SK-N-SH (cell line): ENCODE results near the gene ERO1A. TPM values are rescaled to one million over a fixed set of nuclear protein-coding genes. Genes with fewer than 3 reads are reported as not detected.

Experiments used
- CTCF ChIA-PET: fragments of 300-600, 350-600 bp; formaldehyde crosslinking; extraction: SDS; loops from one replicate; lab custom pipeline; 2021; lab: Yijun Ruan, JAX
- POLR2A ChIA-PET: fragments of 350-600 bp; sonication (Branson Sonifier 250); formaldehyde crosslinking; extraction: SDS; loops from one replicate; lab custom pipeline; 2020; ENCODE audit warnings: antibody characterized with exemption, inconsistent platforms; lab: Yijun Ruan, JAX
- DNase-seq: peaks from one replicate; pipeline ENCODE4 v3.0.0; 2012
- H2AFZ ChIP-seq: fragments of 200-600 bp; sonication (generic); 2 replicates; pipeline ENCODE4 v1.8.1; 2016; ENCODE audit warnings: antibody characterized with exemption, mild to moderate bottlenecking, low read depth
- H3F3A ChIP-seq: fragments of 200-600 bp; sonication (generic); replicated peaks from 2 replicates; pipeline ENCODE3; 2016; ENCODE audit warnings: antibody characterized with exemption, mild to moderate bottlenecking; ENCODE audit not compliant: insufficient read depth
- H3K27ac ChIP-seq, 2 experiments: fragments of 200-500 bp in 1 of 2; fragments of 200-600 bp in 1 of 2; sonication (Bioruptor generic) in 1 of 2; sonication (generic), shearing (Covaris generic) in 1 of 2; 2 replicates each; pipeline versions ENCODE4 v1.5.1 to v1.6.1; 2014 to 2016; ENCODE audit warnings: low read depth in 2 of 2, inconsistent platforms in 1 of 2, low read length in 1 of 2, mild to moderate bottlenecking in 1 of 2, mixed read lengths in 1 of 2
- H3K27me3 ChIP-seq: fragments of 200-600 bp; sonication (generic), shearing (Covaris generic); 2 replicates; pipeline ENCODE4 v1.6.1; 2016; ENCODE audit warnings: mixed run types; ENCODE audit not compliant: insufficient read depth
- H3K36me3 ChIP-seq, 2 experiments: fragments of 200-500 bp in 1 of 2; fragments of 200-600 bp in 1 of 2; sonication (Bioruptor generic) in 1 of 2; sonication (generic) in 1 of 2; replicated peaks in 1 of 2; 2 replicates each; pipeline versions ENCODE3 to v1.5.1; 2014 to 2016; ENCODE audit warnings: low read length in 1 of 2, mild to moderate bottlenecking in 1 of 2; ENCODE audit not compliant: insufficient read depth in 2 of 2, control insufficient read depth in 1 of 2
- H3K4me1 ChIP-seq, 2 experiments: fragments of 200-500 bp in 1 of 2; fragments of 200-600 bp in 1 of 2; sonication (Bioruptor generic) in 1 of 2; sonication (generic), shearing (Covaris generic) in 1 of 2; 2 replicates each; pipeline versions ENCODE4 v1.5.1 to v1.6.1; 2014 to 2016; ENCODE audit warnings: low read depth in 1 of 2, low read length in 1 of 2, mixed run types in 1 of 2; ENCODE audit not compliant: insufficient read depth in 2 of 2, control insufficient read depth in 1 of 2
- H3K4me2 ChIP-seq: fragments of 200-600 bp; sonication (generic), shearing (Covaris generic); 2 replicates; pipeline ENCODE4 v1.6.1; 2017; ENCODE audit warnings: mixed run types
- H3K4me3 ChIP-seq, 2 experiments: fragments of 200-500 bp in 1 of 2; fragments of 200-600 bp in 1 of 2; sonication (Bioruptor generic) in 1 of 2; sonication (generic), shearing (Covaris generic) in 1 of 2; 2 replicates each; pipeline versions ENCODE4 v1.5.1 to v1.8.1; 2014 to 2016; ENCODE audit warnings: low read depth in 2 of 2, inconsistent platforms in 1 of 2, low read length in 1 of 2, mild to moderate bottlenecking in 1 of 2, mixed read lengths in 1 of 2, moderate library complexity in 1 of 2
- H3K79me2 ChIP-seq: fragments of 200-600 bp; sonication (generic); 2 replicates; pipeline ENCODE4 v1.8.1; 2017; ENCODE audit warnings: mild to moderate bottlenecking; ENCODE audit not compliant: insufficient read depth
- H3K9ac ChIP-seq: fragments of 200-600 bp; sonication (generic); 2 replicates; pipeline ENCODE4 v1.6.1; 2017; ENCODE audit warnings: mixed run types
- H3K9me2 ChIP-seq: fragments of 200-600 bp; sonication (generic); 2 replicates; pipeline ENCODE4 v1.6.1; 2017; ENCODE audit warnings: mixed run types
- H3K9me3 ChIP-seq: fragments of 200-600 bp; sonication (generic); 2 replicates; pipeline ENCODE4 v1.6.1; 2017; ENCODE audit warnings: mixed run types, mild to moderate bottlenecking, moderate library complexity
- H4K20me1 ChIP-seq: fragments of 200-600 bp; sonication (generic); 2 replicates; pipeline ENCODE4 v1.6.1; 2017; ENCODE audit warnings: mild to moderate bottlenecking, mixed run types; ENCODE audit not compliant: insufficient read depth
- CTCF ChIP-seq: fragments of 200-600 bp; sonication (generic); IDR thresholded peaks from 2 replicates; pipeline ENCODE4 v1.6.1; 2017; ENCODE audit warnings: antibody characterized with exemption, mild to moderate bottlenecking, moderate library complexity
- ELF1 ChIP-seq: IDR thresholded peaks from 2 replicates; pipeline ENCODE4 v1.4.0; 2012
- EP300 ChIP-seq, 2 experiments: IDR thresholded peaks; 2 replicates each; pipeline versions ENCODE4 v1.4.0 to v1.6.1; 2012; ENCODE audit warnings: borderline replicate concordance in 1 of 2, low read depth in 1 of 2, low read length in 1 of 2
- EZH2phosphoT487 ChIP-seq: fragments of 200-600 bp; sonication (generic); IDR thresholded peaks from 2 replicates; pipeline ENCODE4 v1.6.1; 2017; ENCODE audit warnings: low read depth, mixed run types, mild to moderate bottlenecking, antibody characterized with exemption, moderate library complexity, borderline replicate concordance
- GATA2 ChIP-seq: sonication (generic); formaldehyde crosslinking; IDR thresholded peaks from 2 replicates; pipeline ENCODE4 v1.5.0; 2020; ENCODE audit warnings: mild to moderate bottlenecking, missing genetic modification reagents
- MXI1 ChIP-seq: IDR thresholded peaks from 2 replicates; pipeline ENCODE4 v1.6.1; 2012; ENCODE audit warnings: mild to moderate bottlenecking, low read depth, low read length, improper control_type of control experiment
- NFIC ChIP-seq: IDR thresholded peaks from 2 replicates; pipeline ENCODE4 v1.4.0; 2012; ENCODE audit warnings: borderline replicate concordance
- POLR2AphosphoS5 ChIP-seq: IDR thresholded peaks from 2 replicates; pipeline ENCODE4 v1.6.1; 2012; ENCODE audit warnings: low read depth, low read length
- RFX5 ChIP-seq: IDR thresholded peaks from 2 replicates; pipeline ENCODE4 v1.6.1; 2012; ENCODE audit warnings: mild to moderate bottlenecking, improper control_type of control experiment, low read length
- ZBTB33 ChIP-seq: IDR thresholded peaks from 2 replicates; pipeline ENCODE4 v1.4.0; 2012; ENCODE audit warnings: low read depth, borderline replicate concordance
- WGBS: methylation state at CpG from one replicate; pipeline ENCODE4 v1.1.6; 2017; ENCODE audit warnings: low lambda C conversion rate; 5-methylcytosine and 5-hydroxymethylcytosine counted together
- polyA plus RNA-seq, 3 experiments: library from polyadenylated mRNA; depleted of rRNA; stranded (reverse); fragments of >200 nt; gene quantifications; 2 replicates each; pipeline ENCODE4 v1.2.3, GENCODE V29; 2012

Gene ERO1A
- polyA plus RNA-seq, 1 of the 3 experiments (the other 2 are of a cell fraction), result 19.3 TPM

GRCh38 chr14:52738409-52738808, 43.1 kb upstream of the ERO1A start:
- Histone ChIP-seq H3K4me2 (no peak overlapping the region), H3K9me3 (no peaks in the 10 kb centered on the region), H2AFZ (no peak overlapping the region), H3K27me3 (no peaks in the 10 kb centered on the region), H4K20me1 (no peaks in the 10 kb centered on the region), H3K36me3 (peaks cover 0 to 4% of the 10 kb centered on the region in 2 experiments), H3K4me1 (peaks cover 0 to 11% of the 10 kb centered on the region in 2 experiments; a peak in 1 of 4 replicates), H3K4me3 (no peak overlapping the region), H3K27ac (no peak overlapping the region)
- CTCF ChIA-PET, result no interaction called here
- DNase-seq, result no peak
- TF ChIP-seq POLR2AphosphoS5, result no peak
- 0 out of 2 replicates have a peak, but pooled peaks have one; percentile 38 for TF ChIP-seq NFIC
- TF ChIP-seq, all 33 proteins: peak for 1
- Histone ChIP-seq H3K9ac (no peak overlapping the region), H3K79me2 (peaks cover 65% of the 10 kb centered on the region), H3K9me2 (no peaks in the 10 kb centered on the region), H3F3A (peaks cover 5% of the 10 kb centered on the region)
- POLR2A ChIA-PET, result no interaction called here

GRCh38 chr14:52735921-52736489, 40.6 kb upstream of the ERO1A start:
- H3K9me3 ChIP-seq, result no peaks in the 10 kb centered on the region
- H3K36me3 ChIP-seq, result peaks cover 0 to 4% of the 10 kb centered on the region in 2 experiments
- CTCF ChIA-PET, result interaction anchor here (1.0 kb wide), 1 partner anchor 225 kb away, joined by 4 read pairs; no protein-coding TSS in a partner anchor
- no peak for DNase-seq
- TF ChIP-seq RFX5 (no peak), EP300 (IDR thresholded peaks at IDR 0.05; ENCODE audit: borderline replicate concordance in 1 of 2, low read depth in 1 of 2, low read length in 1 of 2) (no peak), ZBTB33 (no peak), CTCF (no peak), ELF1 (no peak), GATA2 (CRISPR knock-in tag) (no peak), EZH2phosphoT487 (no peak), MXI1 (no peak)
- no peaks in the 10 kb centered on the region for H4K20me1 ChIP-seq
- no peak overlapping the region for H3K4me2 ChIP-seq
- H3K4me3 ChIP-seq, result no peak overlapping the region
- H3K4me1 ChIP-seq, result no peaks in the 10 kb centered on the region; a peak in 2 of 4 replicates
- no peak overlapping the region for H3K27ac ChIP-seq
- H2AFZ ChIP-seq, result no peak overlapping the region
- H3K9me2 ChIP-seq, result no peaks in the 10 kb centered on the region
- peaks cover 5% of the 10 kb centered on the region for H3F3A ChIP-seq
- 94% methylated on average over 1 of the region's 1 CpG for WGBS
- no peak overlapping the region for H3K9ac ChIP-seq
- POLR2A ChIA-PET, result no interaction called here
- no peaks in the 10 kb centered on the region for H3K27me3 ChIP-seq
- H3K79me2 ChIP-seq, result peaks cover 60% of the 10 kb centered on the region
